SK-MEL-5 (cell line): ENCODE results near the gene ATP1B2. TPM values are rescaled to one million over a fixed set of nuclear protein-coding genes. Genes with fewer than 3 reads are reported as not detected.

Source experiments
- DNase-seq: peaks from one replicate; pipeline ENCODE4 v3.0.0-alpha.2; 2016; ENCODE audit warnings: low read depth, low spot score
- in situ Hi-C: cut with HindIII; loops from 2 replicates; pipeline ENCODE4 v1.10.0; 2016; ENCODE audit warnings: low sequenced_read_pairs, high pct_unique_total_duplicates, low pct_unique_long_range_greater_than_20kb
- total RNA-seq: library from RNA; depleted of rRNA; stranded (reverse); fragments of >200 nt; shearing (Covaris generic); gene quantifications from 2 replicates; pipeline ENCODE4 v1.2.3, GENCODE V29; 2014; rRNA removed

ATP1B2 gene
- total RNA-seq, 1 experiment from 2014 or later = 0.85 TPM

- DNase-seq = no peak
- in situ Hi-C loops = no loop called here
Observed at GRCh38 chr17:7701681-7702080, 51.0 kb downstream of the ATP1B2 start.

- DNase-seq = no peak
- in situ Hi-C loops = no loop called here
Observed at GRCh38 chr17:7702776-7703175, 52.0 kb downstream of the ATP1B2 start.

- in situ Hi-C loops = no loop called here
- peak; percentile 68 for DNase-seq
Observed at GRCh38 chr17:7703584-7704479, 53.1 kb downstream of the ATP1B2 start.

- in situ Hi-C loops = no loop called here
- peak; percentile 56 for DNase-seq
Observed at GRCh38 chr17:7704601-7705268, 54.0 kb downstream of the ATP1B2 start, which contains the start of gene EFNB3. Gene EFNB3, plus strand, starts transcription at chr17:7705202. Its CDS starts 397 bp downstream, at chr17:7705599.

GRCh38 chr17:7705269-7706255 is 54.8 kb downstream of the ATP1B2 start:
- DNase-seq = no peak
- in situ Hi-C loops = no loop called here

- no peak for DNase-seq
- in situ Hi-C loops = no loop called here
Observed at GRCh38 chr17:7706631-7707354, 56.1 kb downstream of the ATP1B2 start.

Other genes with a start within 250 kb of the ATP1B2 start
- 147 and 188 TPM in 2 replicates for gene TMEM256, start 246.8 kb upstream of the ATP1B2 start, total RNA-seq
- gene NLGN2, start 243.1 kb upstream of the ATP1B2 start, total RNA-seq = 0.55 and 1.7 TPM in 2 replicates
- gene SPEM1, start 230.6 kb upstream of the ATP1B2 start, total RNA-seq = not detected in 2 replicates
- gene SPEM2, start 225.3 kb upstream of the ATP1B2 start, total RNA-seq = not detected in 2 replicates
- not detected in 2 replicates for gene SPEM3, start 222.1 kb upstream of the ATP1B2 start, total RNA-seq
- gene TMEM102, start 215.5 kb upstream of the ATP1B2 start, total RNA-seq = 6.8 and 7.0 TPM in 2 replicates
- 0.45 and 0.61 TPM in 2 replicates for gene FGF11, start 211.4 kb upstream of the ATP1B2 start, total RNA-seq
- gene CHRNB1, start 205.9 kb upstream of the ATP1B2 start, total RNA-seq = 3.3 and 4.5 TPM in 2 replicates
- 14.3 and 14.6 TPM in 2 replicates for gene ZBTB4, start 171.3 kb upstream of the ATP1B2 start, total RNA-seq
- not detected in 2 replicates for gene SLC35G6, start 169.5 kb upstream of the ATP1B2 start, total RNA-seq
- gene POLR2A, start 166.6 kb upstream of the ATP1B2 start, total RNA-seq = 20.6 and 24.0 TPM in 2 replicates
- 0.88 and 1.2 TPM in 2 replicates for gene TNFSF12, start 101.9 kb upstream of the ATP1B2 start, total RNA-seq
- 0.11 TPM in 1 of 2 replicates, not detected in the other for gene TNFSF13, start 92.2 kb upstream of the ATP1B2 start, total RNA-seq
- 103 and 113 TPM in 2 replicates for gene SENP3, start 89.0 kb upstream of the ATP1B2 start, total RNA-seq
- gene CD68, start 71.3 kb upstream of the ATP1B2 start, total RNA-seq = 69.3 and 74.5 TPM in 2 replicates
- 151 and 154 TPM in 2 replicates for gene MPDU1, start 67.1 kb upstream of the ATP1B2 start, total RNA-seq
- not detected in 2 replicates for gene SOX15, start 60.8 kb upstream of the ATP1B2 start, total RNA-seq
- gene FXR2, start 36.0 kb upstream of the ATP1B2 start, total RNA-seq = 56.6 and 61.7 TPM in 2 replicates
- 49.6 and 56.3 TPM in 2 replicates for gene SAT2, start 23.1 kb upstream of the ATP1B2 start, total RNA-seq
- 0.82 and 1.6 TPM in 2 replicates for gene SHBG, start 20.8 kb upstream of the ATP1B2 start, total RNA-seq
- gene TP53, start 36.6 kb downstream of the ATP1B2 start, total RNA-seq = 14.1 and 15.4 TPM in 2 replicates
- 13.4 and 16.4 TPM in 2 replicates for gene WRAP53, start 37.6 kb downstream of the ATP1B2 start, total RNA-seq
- gene EFNB3, start 54.3 kb downstream of the ATP1B2 start, total RNA-seq = 2.8 and 3.7 TPM in 2 replicates
- gene DNAH2, start 66.8 kb downstream of the ATP1B2 start, total RNA-seq = 0.03 TPM in 1 of 2 replicates, not detected in the other
- gene KDM6B, start 183.3 kb downstream of the ATP1B2 start, total RNA-seq = 1.6 and 2.4 TPM in 2 replicates
- 0.18 and 0.80 TPM in 2 replicates for gene TMEM88, start 204.1 kb downstream of the ATP1B2 start, total RNA-seq
- 74.5 and 83.3 TPM in 2 replicates for gene NAA38, start 206.6 kb downstream of the ATP1B2 start, total RNA-seq
- gene CYB5D1, start 207.1 kb downstream of the ATP1B2 start, total RNA-seq = 7.2 and 7.5 TPM in 2 replicates
- 68.4 and 74.0 TPM in 2 replicates for gene CHD3, start 237.9 kb downstream of the ATP1B2 start, total RNA-seq